HEK293 (cell line): ENCODE measurements around the gene KCNV2.
A peak's percentile ranks its signal among the peaks of the same experiment; 100 is the strongest.

Source experiments
- CTCF ChIA-PET: fragments of 350-600 bp; formaldehyde crosslinking; extraction: SDS; loops from one replicate; lab custom pipeline; 2021; ENCODE audit warnings: antibody characterized with exemption; lab: Yijun Ruan, JAX
- POLR2A ChIA-PET: fragments of 300-600 bp; formaldehyde crosslinking; extraction: SDS; loops from one replicate; lab custom pipeline; 2020; ENCODE audit warnings: antibody characterized with exemption, inconsistent platforms; lab: Yijun Ruan, JAX
- H3K27ac ChIP-seq: fragments of 200-500 bp; sonication (Bioruptor generic); 2 replicates; pipeline ENCODE4 v1.5.1; 2014; ENCODE audit warnings: low read depth, low read length, control low read depth, inconsistent platforms; ENCODE audit errors: extremely low read depth
- H3K36me3 ChIP-seq, 2 experiments: fragments of 200-500 bp in 1 of 2; sonication (Bioruptor generic) in 1 of 2; 1 replicate in 1 of 2; 2 replicates in 1 of 2; pipeline ENCODE4 v1.5.1; 2014 to 2017; ENCODE audit warnings: inconsistent platforms in 2 of 2, low read length in 2 of 2; ENCODE audit not compliant: control insufficient read depth in 2 of 2, insufficient read depth in 1 of 2
- H3K4me1 ChIP-seq: fragments of 200-500 bp; sonication (Bioruptor generic); 2 replicates; pipeline ENCODE4 v1.5.1; 2014; ENCODE audit warnings: mild to moderate bottlenecking, low read length, inconsistent platforms; ENCODE audit not compliant: control insufficient read depth, insufficient read depth
- H3K4me3 ChIP-seq: 2 replicates; pipeline ENCODE4 v1.5.1; 2011; ENCODE audit warnings: low read depth, mild to moderate bottlenecking, control low read depth, low read length, moderate library complexity
- H3K9me3 ChIP-seq: fragments of 200-500 bp; sonication (Bioruptor generic); 2 replicates; pipeline ENCODE4 v1.5.1; 2014; ENCODE audit warnings: low read depth, low read length, inconsistent platforms; ENCODE audit not compliant: control insufficient read depth, insufficient read depth
- KLF17 ChIP-seq: fragments of 450-650 bp; formaldehyde crosslinking; IDR thresholded peaks from 2 replicates; pipeline ENCODE4 v1.5.1; 2016; ENCODE audit warnings: missing biosample characterization, missing genetic modification characterization
- ZFHX2 ChIP-seq: fragments of 450-650 bp; formaldehyde crosslinking; conservative IDR thresholded peaks from 2 replicates; pipeline ENCODE4 v1.5.1; 2016; ENCODE audit warnings: missing biosample characterization, missing genetic modification characterization
- ZNF214 ChIP-seq: fragments of 450-650 bp; formaldehyde crosslinking; IDR thresholded peaks from 2 replicates; pipeline ENCODE4 v1.5.1; 2017; ENCODE audit warnings: missing biosample characterization, mild to moderate bottlenecking, missing genetic modification characterization, borderline replicate concordance
- ZNF26 ChIP-seq: fragments of 450-650 bp; formaldehyde crosslinking; IDR thresholded peaks from 2 replicates; pipeline ENCODE4 v1.5.1; 2016; ENCODE audit warnings: missing biosample characterization, missing genetic modification characterization
- ZNF423 ChIP-seq: fragments of 450-650 bp; formaldehyde crosslinking; IDR thresholded peaks from 2 replicates; pipeline ENCODE4 v1.5.1; 2016; ENCODE audit warnings: missing biosample characterization, missing genetic modification characterization
- ZNF433 ChIP-seq: fragments of 450-650 bp; formaldehyde crosslinking; IDR thresholded peaks from 2 replicates; pipeline ENCODE4 v1.5.1; 2016; ENCODE audit warnings: missing biosample characterization, missing genetic modification characterization, low read depth
- ZNF664 ChIP-seq: fragments of 450-650 bp; formaldehyde crosslinking; IDR thresholded peaks from 2 replicates; pipeline ENCODE4 v1.5.1; 2016; ENCODE audit warnings: missing biosample characterization, missing genetic modification characterization
- ZNF707 ChIP-seq: fragments of 450-650 bp; formaldehyde crosslinking; IDR thresholded peaks from 2 replicates; pipeline ENCODE4 v1.5.1; 2016; ENCODE audit warnings: missing biosample characterization, missing genetic modification characterization
- ZNF776 ChIP-seq: fragments of 450-650 bp; formaldehyde crosslinking; IDR thresholded peaks from 2 replicates; pipeline ENCODE4 v1.5.0; 2017; ENCODE audit warnings: missing biosample characterization, missing genetic modification characterization, borderline replicate concordance

The KCNV2 gene

GRCh38 chr9:2673161-2673560, 44.1 kb upstream of the KCNV2 start (continued):
- TF ChIP-seq ZNF423 (tag by site-specific recombination): no peak

- ChIA-PET POLR2A (no interaction called here), CTCF (no interaction called here)
- H3K27ac ChIP-seq: no peak overlapping the region
- no peaks in the 10 kb centered on the region for H3K36me3 ChIP-seq
- H3K4me3 ChIP-seq: no peak overlapping the region
- H3K9me3 ChIP-seq: no peaks in the 10 kb centered on the region
- no peak for TF ChIP-seq ZNF26 (tag by site-specific recombination)
- H3K4me1 ChIP-seq: no peaks in the 10 kb centered on the region
Observed at GRCh38 chr9:2674141-2674824, 43.0 kb upstream of the KCNV2 start.

- CTCF ChIA-PET: no interaction called here
Observed at GRCh38 chr9:2675834-2676233, 41.5 kb upstream of the KCNV2 start.

GRCh38 chr9:2676466-2676865, 40.8 kb upstream of the KCNV2 start:
- no peaks in the 10 kb centered on the region for H3K36me3 ChIP-seq
- H3K9me3 ChIP-seq: no peaks in the 10 kb centered on the region
- ChIA-PET CTCF (no interaction called here), POLR2A (no interaction called here)
- H3K4me3 ChIP-seq: no peak overlapping the region
- no peak overlapping the region for H3K27ac ChIP-seq
- TF ChIP-seq ZNF664 (tag by site-specific recombination) (no peak), ZNF214 (tag by site-specific recombination) (no peak), ZNF776 (tag by site-specific recombination) (no peak)
- H3K4me1 ChIP-seq: no peaks in the 10 kb centered on the region

More at GRCh38 chr9:2675834-2676233, 41.5 kb upstream of the KCNV2 start:
- TF ChIP-seq ZNF707: no peak
- no peak for TF ChIP-seq ZNF433 (tag by site-specific recombination)
- peak; percentile 27; the same call in 1 of the 2 replicates for TF ChIP-seq ZFHX2 (tag by site-specific recombination)
- no peaks in the 10 kb centered on the region for H3K36me3 ChIP-seq
- no peaks in the 10 kb centered on the region for H3K4me1 ChIP-seq
- no peaks in the 10 kb centered on the region for H3K9me3 ChIP-seq
- H3K27ac ChIP-seq: no peak overlapping the region
- POLR2A ChIA-PET: no interaction called here
- no peak overlapping the region for H3K4me3 ChIP-seq

GRCh38 chr9:2677915-2678889, 39.1 kb upstream of the KCNV2 start:
- no peaks in the 10 kb centered on the region for H3K9me3 ChIP-seq
- no peaks in the 10 kb centered on the region for H3K4me1 ChIP-seq
- no peak for TF ChIP-seq KLF17
- ChIA-PET POLR2A (no interaction called here), CTCF (interaction anchor here (1.0 kb wide), 1 partner anchor 16 kb away, joined by 3 read pairs; no protein-coding TSS in a partner anchor)
- H3K36me3 ChIP-seq: no peaks in the 10 kb centered on the region
- H3K4me3 ChIP-seq: no peak overlapping the region
- no peak overlapping the region for H3K27ac ChIP-seq
